Gastrocnemius medialis (tissue), 4 donors: ENCODE data around the gene KDM1A. TPM values are rescaled to one million over a fixed set of nuclear protein-coding genes. Genes with fewer than 3 reads are reported as not detected.
A peak's percentile ranks its signal among the peaks of the same experiment; 100 is the strongest.

Experiments
- ATAC-seq, 2 donors: fragments of 150-250 bp; one replicate each; pipeline ENCODE4 v1.9.1; 2016
- DNase-seq, 2 donors: peaks; one replicate each; pipeline ENCODE4 v3.0.0-alpha.2; 2019
- H3K27ac ChIP-seq, 4 donors: fragments of 200-600 bp; sonication (generic); 1 replicate in 1 of 4; 2 replicates in 3 of 4; pipeline ENCODE4 v1.5.1; 2016 to 2018; ENCODE audit warnings: mild to moderate bottlenecking in 2 of 4, moderate library complexity in 1 of 4
- H3K27me3 ChIP-seq, 3 donors: fragments of 200-600 bp; sonication (generic) in 2 of 3; 1 replicate in 1 of 3; 2 replicates in 2 of 3; pipeline versions ENCODE4 v1.5.1 to v1.6.0; 2016 to 2019; ENCODE audit warnings: mild to moderate bottlenecking in 1 of 3, moderate library complexity in 1 of 3
- H3K36me3 ChIP-seq, 2 donors: fragments of 200-600 bp; sonication (generic) in 1 of 2; one replicate each; pipeline ENCODE4 v1.5.1; 2017 to 2018
- H3K4me1 ChIP-seq, 2 donors: fragments of 200-600 bp; sonication (generic) in 1 of 2; one replicate each; pipeline ENCODE4 v1.5.1; 2016 to 2017; ENCODE audit warnings: mild to moderate bottlenecking in 2 of 2
- H3K4me3 ChIP-seq, 4 donors: fragments of 200-600 bp; sonication (generic) in 3 of 4; 1 replicate in 1 of 4; 2 replicates in 3 of 4; pipeline ENCODE4 v1.5.1; 2016 to 2019; ENCODE audit warnings: mild to moderate bottlenecking in 2 of 4
- H3K9me3 ChIP-seq, 3 donors: fragments of 200-600 bp; sonication (generic) in 2 of 3; 1 replicate in 1 of 3; 2 replicates in 2 of 3; pipeline ENCODE4 v1.5.1; 2016 to 2019
- CTCF ChIP-seq, 5 experiments: fragments of 450-650 bp in 3 of 5; fragments of 200-600 bp in 2 of 5; sonication (generic) in 2 of 5; IDR thresholded peaks in 4 of 5; conservative IDR thresholded peaks in 1 of 5; 1 replicate in 4 of 5; 2 replicates in 1 of 5; pipeline ENCODE4 v1.5.1; 2016 to 2019; ENCODE audit warnings: antibody characterized with exemption in 5 of 5, mild to moderate bottlenecking in 3 of 5, moderate library complexity in 3 of 5
- POLR2A ChIP-seq, 2 donors: fragments of 450-650 bp; IDR thresholded peaks; one replicate each; pipeline ENCODE4 v1.6.1; 2017; ENCODE audit warnings: antibody characterized with exemption in 2 of 2, mild to moderate bottlenecking in 2 of 2, moderate library complexity in 2 of 2
- in situ Hi-C, 4 donors: fragments of 200-750 bp; cut with MboI; loops; one replicate each; pipeline versions ENCODE4 v1.15.0 to v1.8.0; 2017; ENCODE audit warnings: low sequenced_read_pairs in 4 of 4
- intact Hi-C: fragments of 100-400 bp; cut with DNase I; formaldehyde crosslinking; loops from one replicate; pipeline ENCODE4 v1.15.1; 2023; ENCODE audit warnings: low total_unique reads
- total RNA-seq, 4 donors: library from RNA; depleted of rRNA; stranded (reverse); fragments of >200 nt; gene quantifications; one replicate each; pipeline versions ENCODE4 v1.1.0 to v1.2.3, GENCODE V29; 2016

The KDM1A gene
- total RNA-seq, result 10 to 100 TPM; 46.0 to 76.2 (median 58.7) TPM

- H3K4me1 ChIP-seq, result peaks cover 8 to 11% of the 10 kb centered on the region in 2 donors
- H3K36me3 ChIP-seq, result no peaks in the 10 kb centered on the region
- ATAC-seq (peak; percentile 99 to 100), DNase-seq (peak; percentile 94 to 97)
- peak within 1 kb of the TSS; percentile 84 to 92 (median 88) for H3K4me3 ChIP-seq
- intact Hi-C loops, result loop anchor here (1.0 kb wide), 1 partner anchor 772 kb away; the partner anchor contains the start of gene LYPLA2
- TF ChIP-seq CTCF (IDR thresholded peaks at IDR 0.05 in 4 of 5, conservative IDR thresholded peaks at IDR 0.05 in 1 of 5), result no peak
- peak; percentile 83 to 86 for TF ChIP-seq POLR2A (IDR thresholded peaks at IDR 0.05)
- H3K27ac ChIP-seq, result peak within 1 kb of the TSS; percentile 84 to 95 (median 92)
- in situ Hi-C loops, result no loop called here
- H3K27me3 ChIP-seq, result no peaks in the 10 kb centered on the region
- no peaks in the 10 kb centered on the region for H3K9me3 ChIP-seq
Observed at GRCh38 chr1:23019094-23019862, at the start of gene KDM1A. Gene KDM1A, plus strand, starts transcription at chr1:23019468. Its CDS starts 129 bp downstream, at chr1:23019597.

- no peak for DNase-seq
- TF ChIP-seq CTCF (IDR thresholded peaks at IDR 0.05 in 4 of 5, conservative IDR thresholded peaks at IDR 0.05 in 1 of 5), result no peak
- TF ChIP-seq POLR2A (IDR thresholded peaks at IDR 0.05), result no peak
- ATAC-seq, result no peak
- H3K27ac ChIP-seq, result no peak overlapping the region
- peaks cover 22 to 46% (median 25%) of the 10 kb centered on the region in 3 donors for H3K27me3 ChIP-seq
- intact Hi-C loops, result no loop called here
- no peaks in the 10 kb centered on the region for H3K4me1 ChIP-seq
- H3K9me3 ChIP-seq, result no peaks in the 10 kb centered on the region
- no peaks in the 10 kb centered on the region for H3K36me3 ChIP-seq
- in situ Hi-C loops, result loop anchor here in 3 of 4 donors (10.0 kb wide), 1 partner anchor 215 kb away; no protein-coding TSS in a partner anchor
- no peak overlapping the region for H3K4me3 ChIP-seq
Observed at GRCh38 chr1:22970096-22970495, 49.2 kb upstream of the KDM1A start.

- in situ Hi-C loops, result loop anchor here in 3 of 4 donors (10.0 kb wide), 1 partner anchor 214 kb away; no protein-coding TSS in a partner anchor
- Histone ChIP-seq H3K9me3 (no peaks in the 10 kb centered on the region), H3K27me3 (peaks cover 22 to 46% (median 25%) of the 10 kb centered on the region in 3 donors), H3K4me1 (no peaks in the 10 kb centered on the region), H3K27ac (no peak overlapping the region), H3K36me3 (no peaks in the 10 kb centered on the region), H3K4me3 (no peak overlapping the region)
- ATAC-seq (no peak), DNase-seq (no peak)
- intact Hi-C loops, result no loop called here
- TF ChIP-seq POLR2A (IDR thresholded peaks at IDR 0.05) (no peak), CTCF (IDR thresholded peaks at IDR 0.05 in 4 of 5, conservative IDR thresholded peaks at IDR 0.05 in 1 of 5) (no peak)
Observed at GRCh38 chr1:22971161-22971560, 48.1 kb upstream of the KDM1A start.

GRCh38 chr1:22971611-22972405, 47.5 kb upstream of the KDM1A start:
- DNase-seq (no peak), ATAC-seq (no peak)
- H3K27me3 ChIP-seq, result peaks cover 22 to 43% (median 25%) of the 10 kb centered on the region in 3 donors
- no peak overlapping the region for H3K27ac ChIP-seq
- no peak overlapping the region for H3K4me3 ChIP-seq
- in situ Hi-C loops (loop anchor here in 3 of 4 donors (10.0 kb wide), 1 partner anchor 213 kb away; no protein-coding TSS in a partner anchor), intact Hi-C loops (no loop called here)
- H3K36me3 ChIP-seq, result no peaks in the 10 kb centered on the region
- H3K9me3 ChIP-seq, result no peaks in the 10 kb centered on the region
- no peaks in the 10 kb centered on the region for H3K4me1 ChIP-seq
- TF ChIP-seq POLR2A (IDR thresholded peaks at IDR 0.05) (no peak), CTCF (IDR thresholded peaks at IDR 0.05 in 4 of 5, conservative IDR thresholded peaks at IDR 0.05 in 1 of 5) (no peak)
